Tibial nerve (tissue), 3 donors: ENCODE measurements around the gene SLC12A7.

Experiments used
- CTCF ChIP-seq, 5 experiments: fragments of 200-600 bp in 3 of 5; fragments of 450-650 bp in 2 of 5; sonication (generic) in 3 of 5; IDR thresholded peaks; one replicate each; pipeline ENCODE4 v1.5.1; 2016 to 2019; ENCODE audit warnings: antibody characterized with exemption in 5 of 5, mild to moderate bottlenecking in 3 of 5, moderate library complexity in 2 of 5
- POLR2A ChIP-seq, 2 donors: fragments of 450-650 bp; IDR thresholded peaks; one replicate each; pipeline ENCODE4 v1.6.1; 2017; ENCODE audit warnings: antibody characterized with exemption in 2 of 2, mild to moderate bottlenecking in 2 of 2, moderate library complexity in 2 of 2

GRCh38 chr5:1131191-1131621 is 19.3 kb upstream of the SLC12A7 start:
- TF ChIP-seq POLR2A (IDR thresholded peaks at IDR 0.05): no peak
- TF ChIP-seq CTCF (IDR thresholded peaks at IDR 0.05): no peak
